ENCODE data around the gene GPS1. TPM values are rescaled to one million over a fixed set of nuclear protein-coding genes. Genes with fewer than 3 reads are reported as not detected.
"Not testable (repeated sequence)": the region's sequence is repeated elsewhere in the genome, so short reads cannot be mapped to it uniquely, and the experiment has no call there.

The GPS1 gene
- total and polyA plus RNA-seq, 10 of the 15 experiments (the other 5 are each of a cell fraction or from before 2014, with no cell fraction given) = 2.2 to 146 (median 77.7) TPM

DNA sequence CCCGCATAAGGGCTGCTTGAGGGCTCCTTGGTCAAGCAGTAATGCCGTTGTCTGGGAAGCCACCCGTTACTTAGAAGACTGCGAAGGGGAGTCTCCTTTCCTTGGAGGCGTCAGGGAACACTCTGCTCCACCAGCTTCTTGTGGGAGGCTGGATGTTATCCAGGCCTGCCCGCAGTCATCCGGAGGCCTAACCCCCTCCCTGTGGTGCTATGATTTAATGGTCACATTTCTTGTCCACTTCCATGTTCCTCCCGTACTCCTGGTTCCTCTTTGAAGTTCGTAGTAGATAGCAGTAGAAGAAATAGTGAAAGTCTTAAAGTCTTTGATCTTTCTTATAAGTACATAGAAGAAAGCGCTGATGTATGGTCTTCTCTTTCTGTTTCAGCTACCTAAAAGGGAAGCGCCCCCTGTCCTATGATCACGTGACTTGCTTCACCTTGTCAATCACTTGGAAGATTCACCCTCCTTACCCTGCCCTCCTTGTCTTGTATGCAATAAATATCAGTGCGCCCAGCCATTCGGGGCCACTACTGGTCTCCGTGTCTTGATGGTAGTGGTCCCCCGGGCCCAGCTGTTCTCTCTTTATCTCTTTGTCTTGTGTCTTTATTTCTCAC, 12.8 kb upstream of the GPS1 start:
- DNase-seq (ENCODE audit: low read depth, low spot score); ATAC-seq; H4K20me1 ChIP-seq (ENCODE audit: control insufficient read depth, insufficient read depth); H3K9ac ChIP-seq (ENCODE audit: control insufficient read depth, insufficient read depth, low read length); POLR2A ChIA-PET; H2AFZ ChIP-seq (ENCODE audit: control insufficient read depth, low read depth, low read length); BruUV-seq (replicated peaks); FAIRE-seq; H3K27me3 ChIP-seq (replicated peaks in 1 of 2; ENCODE audit: control insufficient read depth in 2 of 2, insufficient read depth in 2 of 2, low read length in 1 of 2); H3K36me3 ChIP-seq (ENCODE audit: control insufficient read depth in 2 of 2, insufficient read depth in 2 of 2, low read length in 1 of 2); H3K27ac ChIP-seq (ENCODE audit: control insufficient read depth, insufficient read depth); H3K9me3 ChIP-seq (replicated peaks; ENCODE audit: control insufficient read depth, insufficient read depth, low read length); H3K79me2 ChIP-seq (ENCODE audit: control insufficient read depth, insufficient read depth, low read length); H3K4me2 ChIP-seq (ENCODE audit: control insufficient read depth, insufficient read depth); H3K4me3 ChIP-seq: not testable (repeated sequence)
- ChIA-PET RAD21 (ENCODE audit: unreplicated experiment) (interaction anchor here (2.4 kb wide), 1 partner anchor 16 kb away, joined by 13 read pairs; the partner anchor contains the start of genes CENPX and LRRC45), SMC1A (ENCODE audit: uncharacterized antibody, unreplicated experiment) (interaction anchor here (0.7 to 1.4 kb wide), 2 partner anchors 43 to 71 kb away, joined by 4 to 7 read pairs; no protein-coding TSS in a partner anchor), CTCF (interaction anchor here (1.4 to 1.9 kb wide), 2 partner anchors 12 to 17 kb away, joined by 3 to 30 read pairs; partner anchors contain the start of genes CENPX and LRRC45)
- in situ Hi-C loops (cut with MboI) (loop anchor here (5.0 kb wide), 1 partner anchor 118 kb away; no protein-coding TSS in a partner anchor), intact Hi-C loops (cut with micrococcal nuclease; ENCODE audit: unreplicated experiment) (loop anchor here (5.0 kb wide), 1 partner anchor 58 kb away; the partner anchor contains the start of gene FASN)
- TF ChIP-seq, protein P1, sequence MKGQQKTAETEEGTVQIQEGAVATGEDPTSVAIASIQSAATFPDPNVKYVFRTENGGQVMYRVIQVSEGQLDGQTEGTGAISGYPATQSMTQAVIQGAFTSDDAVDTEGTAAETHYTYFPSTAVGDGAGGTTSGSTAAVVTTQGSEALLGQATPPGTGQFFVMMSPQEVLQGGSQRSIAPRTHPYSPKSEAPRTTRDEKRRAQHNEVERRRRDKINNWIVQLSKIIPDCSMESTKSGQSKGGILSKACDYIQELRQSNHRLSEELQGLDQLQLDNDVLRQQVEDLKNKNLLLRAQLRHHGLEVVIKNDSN (IDR thresholded peaks at IDR 0.05; ENCODE audit: borderline replicate concordance, extremely low read length, insufficient read depth, low read depth, low read length) = peak; percentile 25
- TF ChIP-seq RAD51 (IDR thresholded peaks at IDR 0.05) = peak; percentile 97
- TF ChIP-seq BHLHE40 (IDR thresholded peaks at IDR 0.05; ENCODE audit: borderline replicate concordance in 1 of 2, low read depth in 2 of 2, low read length in 1 of 2) = peak in 1 of 2 experiments; percentile 76; a peak in 2 of 4 replicates
- TF ChIP-seq, protein P2, sequence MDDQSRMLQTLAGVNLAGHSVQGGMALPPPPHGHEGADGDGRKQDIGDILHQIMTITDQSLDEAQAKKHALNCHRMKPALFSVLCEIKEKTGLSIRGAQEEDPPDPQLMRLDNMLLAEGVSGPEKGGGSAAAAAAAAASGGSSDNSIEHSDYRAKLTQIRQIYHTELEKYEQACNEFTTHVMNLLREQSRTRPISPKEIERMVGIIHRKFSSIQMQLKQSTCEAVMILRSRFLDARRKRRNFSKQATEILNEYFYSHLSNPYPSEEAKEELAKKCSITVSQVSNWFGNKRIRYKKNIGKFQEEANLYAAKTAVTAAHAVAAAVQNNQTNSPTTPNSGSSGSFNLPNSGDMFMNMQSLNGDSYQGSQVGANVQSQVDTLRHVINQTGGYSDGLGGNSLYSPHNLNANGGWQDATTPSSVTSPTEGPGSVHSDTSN (IDR thresholded peaks at IDR 0.05; ENCODE audit: insufficient replicate concordance, low read depth, low read length) = peak; percentile 71
- TF ChIP-seq, protein P3, sequence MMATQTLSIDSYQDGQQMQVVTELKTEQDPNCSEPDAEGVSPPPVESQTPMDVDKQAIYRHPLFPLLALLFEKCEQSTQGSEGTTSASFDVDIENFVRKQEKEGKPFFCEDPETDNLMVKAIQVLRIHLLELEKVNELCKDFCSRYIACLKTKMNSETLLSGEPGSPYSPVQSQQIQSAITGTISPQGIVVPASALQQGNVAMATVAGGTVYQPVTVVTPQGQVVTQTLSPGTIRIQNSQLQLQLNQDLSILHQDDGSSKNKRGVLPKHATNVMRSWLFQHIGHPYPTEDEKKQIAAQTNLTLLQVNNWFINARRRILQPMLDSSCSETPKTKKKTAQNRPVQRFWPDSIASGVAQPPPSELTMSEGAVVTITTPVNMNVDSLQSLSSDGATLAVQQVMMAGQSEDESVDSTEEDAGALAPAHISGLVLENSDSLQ (IDR thresholded peaks at IDR 0.05) = peak; percentile 85
- TF ChIP-seq SPI1 (IDR thresholded peaks at IDR 0.05; ENCODE audit: borderline replicate concordance, insufficient read depth, low read depth, low read length) = peak; percentile 22; the same call in 1 of the 2 replicates
- 68% methylated on average over 16 of the region's 16 CpGs for WGBS (ENCODE audit: insufficient coverage, insufficient replicate concordance, low lambda C conversion rate, missing lambda C conversion rate)
- peaks cover 10% of the 10 kb centered on the region for H3K4me1 ChIP-seq (ENCODE audit: control insufficient read depth, insufficient read depth, low read length)
